ENCODE measurements around the gene SLBP.

DNA sequence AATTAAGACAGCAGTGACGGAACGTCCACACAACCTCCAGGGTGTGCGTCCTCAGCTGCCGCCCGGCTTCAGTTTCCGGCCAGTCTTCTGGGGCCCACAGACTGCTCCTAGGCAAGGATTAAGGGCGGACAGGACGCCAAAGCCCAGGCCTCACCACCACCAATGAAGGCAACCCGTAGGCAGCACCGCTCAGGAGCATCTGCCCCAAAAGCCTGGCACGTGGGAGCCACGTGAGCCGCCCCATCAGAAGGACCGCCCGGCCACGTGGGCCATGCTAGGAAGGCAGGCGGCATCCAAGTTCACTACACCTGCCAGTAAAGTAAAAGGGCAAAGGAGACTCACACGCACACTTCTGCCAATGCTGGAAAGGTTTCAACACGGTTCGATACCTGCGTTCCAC, 42.3 kb downstream of the SLBP start:
- TF ChIP-seq ZFP3 (CRISPR knock-in tag; IDR thresholded peaks at IDR 0.05): no peak
- TF ChIP-seq, protein P1, sequence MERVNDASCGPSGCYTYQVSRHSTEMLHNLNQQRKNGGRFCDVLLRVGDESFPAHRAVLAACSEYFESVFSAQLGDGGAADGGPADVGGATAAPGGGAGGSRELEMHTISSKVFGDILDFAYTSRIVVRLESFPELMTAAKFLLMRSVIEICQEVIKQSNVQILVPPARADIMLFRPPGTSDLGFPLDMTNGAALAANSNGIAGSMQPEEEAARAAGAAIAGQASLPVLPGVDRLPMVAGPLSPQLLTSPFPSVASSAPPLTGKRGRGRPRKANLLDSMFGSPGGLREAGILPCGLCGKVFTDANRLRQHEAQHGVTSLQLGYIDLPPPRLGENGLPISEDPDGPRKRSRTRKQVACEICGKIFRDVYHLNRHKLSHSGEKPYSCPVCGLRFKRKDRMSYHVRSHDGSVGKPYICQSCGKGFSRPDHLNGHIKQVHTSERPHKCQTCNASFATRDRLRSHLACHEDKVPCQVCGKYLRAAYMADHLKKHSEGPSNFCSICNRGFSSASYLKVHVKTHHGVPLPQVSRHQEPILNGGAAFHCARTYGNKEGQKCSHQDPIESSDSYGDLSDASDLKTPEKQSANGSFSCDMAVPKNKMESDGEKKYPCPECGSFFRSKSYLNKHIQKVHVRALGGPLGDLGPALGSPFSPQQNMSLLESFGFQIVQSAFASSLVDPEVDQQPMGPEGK (CRISPR knock-in tag; IDR thresholded peaks at IDR 0.05; ENCODE audit: borderline replicate concordance): no peak
- TF ChIP-seq GLIS3 (CRISPR knock-in tag; IDR thresholded peaks at IDR 0.05): no peak
- no peak for TF ChIP-seq ISL1 (CRISPR knock-in tag; IDR thresholded peaks at IDR 0.05)
- TF ChIP-seq, protein P2, sequence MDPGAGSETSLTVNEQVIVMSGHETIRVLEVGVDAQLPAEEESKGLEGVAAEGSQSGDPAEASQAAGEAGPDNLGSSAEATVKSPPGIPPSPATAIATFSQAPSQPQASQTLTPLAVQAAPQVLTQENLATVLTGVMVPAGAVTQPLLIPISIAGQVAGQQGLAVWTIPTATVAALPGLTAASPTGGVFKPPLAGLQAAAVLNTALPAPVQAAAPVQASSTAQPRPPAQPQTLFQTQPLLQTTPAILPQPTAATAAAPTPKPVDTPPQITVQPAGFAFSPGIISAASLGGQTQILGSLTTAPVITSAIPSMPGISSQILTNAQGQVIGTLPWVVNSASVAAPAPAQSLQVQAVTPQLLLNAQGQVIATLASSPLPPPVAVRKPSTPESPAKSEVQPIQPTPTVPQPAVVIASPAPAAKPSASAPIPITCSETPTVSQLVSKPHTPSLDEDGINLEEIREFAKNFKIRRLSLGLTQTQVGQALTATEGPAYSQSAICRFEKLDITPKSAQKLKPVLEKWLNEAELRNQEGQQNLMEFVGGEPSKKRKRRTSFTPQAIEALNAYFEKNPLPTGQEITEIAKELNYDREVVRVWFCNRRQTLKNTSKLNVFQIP (CRISPR knock-in tag; IDR thresholded peaks at IDR 0.05; ENCODE audit: borderline replicate concordance, low read depth): no peak
- no peak for TF ChIP-seq TCF4 (CRISPR knock-in tag; IDR thresholded peaks at IDR 0.05; ENCODE audit: borderline replicate concordance)
- no peak for TF ChIP-seq RARB (CRISPR knock-in tag; IDR thresholded peaks at IDR 0.05)
- TF ChIP-seq ZNF565 (CRISPR knock-in tag; conservative IDR thresholded peaks at IDR 0.05; ENCODE audit: low read depth): no peak
- TF ChIP-seq, protein P3, sequence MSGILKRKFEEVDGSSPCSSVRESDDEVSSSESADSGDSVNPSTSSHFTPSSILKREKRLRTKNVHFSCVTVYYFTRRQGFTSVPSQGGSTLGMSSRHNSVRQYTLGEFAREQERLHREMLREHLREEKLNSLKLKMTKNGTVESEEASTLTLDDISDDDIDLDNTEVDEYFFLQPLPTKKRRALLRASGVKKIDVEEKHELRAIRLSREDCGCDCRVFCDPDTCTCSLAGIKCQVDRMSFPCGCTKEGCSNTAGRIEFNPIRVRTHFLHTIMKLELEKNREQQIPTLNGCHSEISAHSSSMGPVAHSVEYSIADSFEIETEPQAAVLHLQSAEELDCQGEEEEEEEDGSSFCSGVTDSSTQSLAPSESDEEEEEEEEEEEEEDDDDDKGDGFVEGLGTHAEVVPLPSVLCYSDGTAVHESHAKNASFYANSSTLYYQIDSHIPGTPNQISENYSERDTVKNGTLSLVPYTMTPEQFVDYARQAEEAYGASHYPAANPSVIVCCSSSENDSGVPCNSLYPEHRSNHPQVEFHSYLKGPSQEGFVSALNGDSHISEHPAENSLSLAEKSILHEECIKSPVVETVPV (CRISPR knock-in tag; IDR thresholded peaks at IDR 0.05): no peak
- no peak for TF ChIP-seq ZFP30 (CRISPR knock-in tag; IDR thresholded peaks at IDR 0.05)
- TF ChIP-seq ZNF8 (CRISPR knock-in tag; IDR thresholded peaks at IDR 0.05): no peak
- TF ChIP-seq, protein P4, sequence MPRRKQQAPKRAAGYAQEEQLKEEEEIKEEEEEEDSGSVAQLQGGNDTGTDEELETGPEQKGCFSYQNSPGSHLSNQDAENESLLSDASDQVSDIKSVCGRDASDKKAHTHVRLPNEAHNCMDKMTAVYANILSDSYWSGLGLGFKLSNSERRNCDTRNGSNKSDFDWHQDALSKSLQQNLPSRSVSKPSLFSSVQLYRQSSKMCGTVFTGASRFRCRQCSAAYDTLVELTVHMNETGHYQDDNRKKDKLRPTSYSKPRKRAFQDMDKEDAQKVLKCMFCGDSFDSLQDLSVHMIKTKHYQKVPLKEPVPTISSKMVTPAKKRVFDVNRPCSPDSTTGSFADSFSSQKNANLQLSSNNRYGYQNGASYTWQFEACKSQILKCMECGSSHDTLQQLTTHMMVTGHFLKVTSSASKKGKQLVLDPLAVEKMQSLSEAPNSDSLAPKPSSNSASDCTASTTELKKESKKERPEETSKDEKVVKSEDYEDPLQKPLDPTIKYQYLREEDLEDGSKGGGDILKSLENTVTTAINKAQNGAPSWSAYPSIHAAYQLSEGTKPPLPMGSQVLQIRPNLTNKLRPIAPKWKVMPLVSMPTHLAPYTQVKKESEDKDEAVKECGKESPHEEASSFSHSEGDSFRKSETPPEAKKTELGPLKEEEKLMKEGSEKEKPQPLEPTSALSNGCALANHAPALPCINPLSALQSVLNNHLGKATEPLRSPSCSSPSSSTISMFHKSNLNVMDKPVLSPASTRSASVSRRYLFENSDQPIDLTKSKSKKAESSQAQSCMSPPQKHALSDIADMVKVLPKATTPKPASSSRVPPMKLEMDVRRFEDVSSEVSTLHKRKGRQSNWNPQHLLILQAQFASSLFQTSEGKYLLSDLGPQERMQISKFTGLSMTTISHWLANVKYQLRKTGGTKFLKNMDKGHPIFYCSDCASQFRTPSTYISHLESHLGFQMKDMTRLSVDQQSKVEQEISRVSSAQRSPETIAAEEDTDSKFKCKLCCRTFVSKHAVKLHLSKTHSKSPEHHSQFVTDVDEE (CRISPR knock-in tag; IDR thresholded peaks at IDR 0.05): no peak
- no peak for TF ChIP-seq ZNF70 (CRISPR knock-in tag; IDR thresholded peaks at IDR 0.05)
- TF ChIP-seq, protein P5, sequence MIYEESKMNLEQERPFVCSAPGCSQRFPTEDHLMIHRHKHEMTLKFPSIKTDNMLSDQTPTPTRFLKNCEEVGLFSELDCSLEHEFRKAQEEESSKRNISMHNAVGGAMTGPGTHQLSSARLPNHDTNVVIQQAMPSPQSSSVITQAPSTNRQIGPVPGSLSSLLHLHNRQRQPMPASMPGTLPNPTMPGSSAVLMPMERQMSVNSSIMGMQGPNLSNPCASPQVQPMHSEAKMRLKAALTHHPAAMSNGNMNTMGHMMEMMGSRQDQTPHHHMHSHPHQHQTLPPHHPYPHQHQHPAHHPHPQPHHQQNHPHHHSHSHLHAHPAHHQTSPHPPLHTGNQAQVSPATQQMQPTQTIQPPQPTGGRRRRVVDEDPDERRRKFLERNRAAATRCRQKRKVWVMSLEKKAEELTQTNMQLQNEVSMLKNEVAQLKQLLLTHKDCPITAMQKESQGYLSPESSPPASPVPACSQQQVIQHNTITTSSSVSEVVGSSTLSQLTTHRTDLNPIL (CRISPR knock-in tag; IDR thresholded peaks at IDR 0.05; ENCODE audit: low read depth): no peak
